Measurements from ENCODE around the gene IL4R. TPM values are rescaled to one million over a fixed set of nuclear protein-coding genes. Genes with fewer than 3 reads are reported as not detected.
A peak's percentile ranks its signal among the peaks of the same experiment; 100 is the strongest.

The IL4R gene
- total and polyA plus RNA-seq, 10 of the 15 experiments (the other 5 are each of a cell fraction or from before 2014, with no cell fraction given): 2.6 to 70.4 (median 36.6) TPM

- SMC1A ChIA-PET (ENCODE audit: uncharacterized antibody, unreplicated experiment): interaction anchor here (12.4 kb wide), 1 partner anchor 28 kb away, joined by 178 read pairs; no protein-coding TSS in a partner anchor
- H3K36me3 ChIP-seq (ENCODE audit: control insufficient read depth in 2 of 2, insufficient read depth in 2 of 2, low read length in 1 of 2): peaks cover 0 to 3% of the 10 kb centered on the region in 2 experiments; a peak in 1 of 4 replicates
- 34% methylated on average over 8 of the region's 8 CpGs for WGBS (ENCODE audit: insufficient coverage, insufficient replicate concordance, low lambda C conversion rate, missing lambda C conversion rate)
- H3K9ac ChIP-seq (ENCODE audit: control insufficient read depth, insufficient read depth, low read length): no peak overlapping the region
- peaks cover 7% of the 10 kb centered on the region for H3K79me2 ChIP-seq (ENCODE audit: control insufficient read depth, insufficient read depth, low read length)
- H3K4me3 ChIP-seq: peak overlapping the region; percentile 81; the same call in 1 of the 2 replicates
- no peak for FAIRE-seq
- POLR2A ChIA-PET: interaction anchor here (1.6 kb wide), 1 partner anchor 137 kb away, joined by 4 read pairs; no protein-coding TSS in a partner anchor
- BruUV-seq (replicated peaks): no TSS peak
- H2AFZ ChIP-seq (ENCODE audit: control insufficient read depth, low read depth, low read length): no peak overlapping the region
- peak in 1 of 2 experiments; percentile 56; a peak in 1 of 4 replicates for TF ChIP-seq BHLHE40 (IDR thresholded peaks at IDR 0.05; ENCODE audit: borderline replicate concordance in 1 of 2, low read depth in 2 of 2, low read length in 1 of 2)
- TF ChIP-seq MTA2 (IDR thresholded peaks at IDR 0.05; ENCODE audit: low read depth): peak; percentile 32; the same call in 1 of the 2 replicates
- TF ChIP-seq HDGF (IDR thresholded peaks at IDR 0.05): no peak
- 0 out of 2 replicates have a peak, but pooled peaks have one; percentile 31 for TF ChIP-seq EED (IDR thresholded peaks at IDR 0.05; ENCODE audit: low read depth)
- TF ChIP-seq ZBTB33 (IDR thresholded peaks at IDR 0.05): no peak
- TF ChIP-seq NR2F1 (conservative IDR thresholded peaks at IDR 0.05): peak; percentile 97
- TF ChIP-seq IKZF2 (IDR thresholded peaks at IDR 0.05): peak in 1 of 2 experiments; percentile 21; a peak in 1 of 4 replicates
- TF ChIP-seq SKIL (IDR thresholded peaks at IDR 0.05; ENCODE audit: low read depth, poor library complexity, severe bottlenecking): peak; percentile 27
- TF ChIP-seq ZNF217 (IDR thresholded peaks at IDR 0.05): 0 out of 2 replicates have a peak, but pooled peaks have one; percentile 30
- no peak for TF ChIP-seq TCF7 (IDR thresholded peaks at IDR 0.05; ENCODE audit: borderline replicate concordance)
- peak; percentile 88 for TF ChIP-seq SPI1 (IDR thresholded peaks at IDR 0.05; ENCODE audit: borderline replicate concordance, insufficient read depth, low read depth, low read length)
- no peaks in the 10 kb centered on the region for H3K9me3 ChIP-seq (replicated peaks; ENCODE audit: control insufficient read depth, insufficient read depth, low read length)
- peak; percentile 77 for ATAC-seq
- intact Hi-C loops (cut with micrococcal nuclease; ENCODE audit: unreplicated experiment) (loop anchor here (5.0 kb wide), 1 partner anchor 50 kb away; no protein-coding TSS in a partner anchor), in situ Hi-C loops (cut with MboI) (no loop called here)
- no peaks in the 10 kb centered on the region for H4K20me1 ChIP-seq (ENCODE audit: control insufficient read depth, insufficient read depth)
- RAD21 ChIA-PET (ENCODE audit: unreplicated experiment): no interaction called here
- H3K4me1 ChIP-seq (ENCODE audit: control insufficient read depth, insufficient read depth, low read length): no peaks in the 10 kb centered on the region; the same call in 1 of the 2 replicates
- no peak overlapping the region for H3K27ac ChIP-seq (ENCODE audit: control insufficient read depth, insufficient read depth)
- H3K27me3 ChIP-seq (replicated peaks in 1 of 2; ENCODE audit: control insufficient read depth in 2 of 2, insufficient read depth in 2 of 2, low read length in 1 of 2): no peaks in the 10 kb centered on the region
- peak; percentile 61 for DNase-seq (ENCODE audit: low read depth, low spot score)
- CTCF ChIA-PET: interaction anchor here (1.3 to 1.9 kb wide), 2 partner anchors 10 to 24 kb away, joined by 4 to 6 read pairs; no protein-coding TSS in a partner anchor
- H3K4me2 ChIP-seq (ENCODE audit: control insufficient read depth, insufficient read depth): peak overlapping the region; percentile 74
Observed at GRCh38 chr16:27267037-27267677, 46.6 kb upstream of the IL4R start.
